ENCODE data around the gene NFS1. TPM values are rescaled to one million over a fixed set of nuclear protein-coding genes. Genes with fewer than 3 reads are reported as not detected.

The NFS1 gene
- total and polyA plus RNA-seq, 4 donors: 30.1 to 55.2 (median 46.1) TPM

DNA sequence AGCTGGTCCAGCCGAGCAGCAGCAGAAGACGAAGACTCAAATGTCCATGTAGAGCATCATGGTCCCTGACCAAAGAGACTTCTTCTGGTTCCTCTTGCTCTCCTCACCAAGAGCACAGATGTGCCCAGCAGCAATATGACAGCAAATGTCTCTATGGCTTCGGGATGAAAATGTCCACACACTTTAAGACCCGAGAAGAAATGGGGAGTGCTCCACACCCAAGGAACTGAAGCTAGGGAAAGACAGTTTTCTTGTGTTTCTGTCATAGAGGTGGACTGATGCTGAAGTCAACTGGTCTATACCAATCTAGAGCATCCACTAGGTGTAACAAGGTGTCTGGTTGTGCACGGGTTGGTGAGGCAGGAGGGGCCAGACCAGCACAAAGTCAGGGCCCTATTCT lies 29.9 kb downstream of the NFS1 start:
- no peaks in the 10 kb centered on the region for H3K9me3 ChIP-seq (ENCODE audit: control insufficient read depth in 4 of 4, low read length in 3 of 4)
- no peak overlapping the region for H3K27ac ChIP-seq (ENCODE audit: low read depth in 1 of 2, low read length in 2 of 2)
- TF ChIP-seq SP1 (IDR thresholded peaks at IDR 0.05) (no peak), FOXA1 (IDR thresholded peaks at IDR 0.05) (no peak), YY1 (IDR thresholded peaks at IDR 0.05) (no peak), RAD21 (IDR thresholded peaks at IDR 0.05) (no peak), HNF4A (conservative IDR thresholded peaks at IDR 0.05) (no peak), MAX (IDR thresholded peaks at IDR 0.05) (no peak), TAF1 (conservative IDR thresholded peaks at IDR 0.05) (no peak), EGR1 (IDR thresholded peaks at IDR 0.05; ENCODE audit: low read depth in 2 of 2) (no peak), RXRA (IDR thresholded peaks at IDR 0.05) (no peak)
- TF ChIP-seq, protein P1, sequence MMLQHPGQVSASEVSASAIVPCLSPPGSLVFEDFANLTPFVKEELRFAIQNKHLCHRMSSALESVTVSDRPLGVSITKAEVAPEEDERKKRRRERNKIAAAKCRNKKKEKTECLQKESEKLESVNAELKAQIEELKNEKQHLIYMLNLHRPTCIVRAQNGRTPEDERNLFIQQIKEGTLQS (IDR thresholded peaks at IDR 0.05): no peak
- TF ChIP-seq, protein P2, sequence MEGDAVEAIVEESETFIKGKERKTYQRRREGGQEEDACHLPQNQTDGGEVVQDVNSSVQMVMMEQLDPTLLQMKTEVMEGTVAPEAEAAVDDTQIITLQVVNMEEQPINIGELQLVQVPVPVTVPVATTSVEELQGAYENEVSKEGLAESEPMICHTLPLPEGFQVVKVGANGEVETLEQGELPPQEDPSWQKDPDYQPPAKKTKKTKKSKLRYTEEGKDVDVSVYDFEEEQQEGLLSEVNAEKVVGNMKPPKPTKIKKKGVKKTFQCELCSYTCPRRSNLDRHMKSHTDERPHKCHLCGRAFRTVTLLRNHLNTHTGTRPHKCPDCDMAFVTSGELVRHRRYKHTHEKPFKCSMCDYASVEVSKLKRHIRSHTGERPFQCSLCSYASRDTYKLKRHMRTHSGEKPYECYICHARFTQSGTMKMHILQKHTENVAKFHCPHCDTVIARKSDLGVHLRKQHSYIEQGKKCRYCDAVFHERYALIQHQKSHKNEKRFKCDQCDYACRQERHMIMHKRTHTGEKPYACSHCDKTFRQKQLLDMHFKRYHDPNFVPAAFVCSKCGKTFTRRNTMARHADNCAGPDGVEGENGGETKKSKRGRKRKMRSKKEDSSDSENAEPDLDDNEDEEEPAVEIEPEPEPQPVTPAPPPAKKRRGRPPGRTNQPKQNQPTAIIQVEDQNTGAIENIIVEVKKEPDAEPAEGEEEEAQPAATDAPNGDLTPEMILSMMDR (IDR thresholded peaks at IDR 0.05; ENCODE audit: low read depth, low read length, missing input control): no peak
- TF ChIP-seq, protein P3, sequence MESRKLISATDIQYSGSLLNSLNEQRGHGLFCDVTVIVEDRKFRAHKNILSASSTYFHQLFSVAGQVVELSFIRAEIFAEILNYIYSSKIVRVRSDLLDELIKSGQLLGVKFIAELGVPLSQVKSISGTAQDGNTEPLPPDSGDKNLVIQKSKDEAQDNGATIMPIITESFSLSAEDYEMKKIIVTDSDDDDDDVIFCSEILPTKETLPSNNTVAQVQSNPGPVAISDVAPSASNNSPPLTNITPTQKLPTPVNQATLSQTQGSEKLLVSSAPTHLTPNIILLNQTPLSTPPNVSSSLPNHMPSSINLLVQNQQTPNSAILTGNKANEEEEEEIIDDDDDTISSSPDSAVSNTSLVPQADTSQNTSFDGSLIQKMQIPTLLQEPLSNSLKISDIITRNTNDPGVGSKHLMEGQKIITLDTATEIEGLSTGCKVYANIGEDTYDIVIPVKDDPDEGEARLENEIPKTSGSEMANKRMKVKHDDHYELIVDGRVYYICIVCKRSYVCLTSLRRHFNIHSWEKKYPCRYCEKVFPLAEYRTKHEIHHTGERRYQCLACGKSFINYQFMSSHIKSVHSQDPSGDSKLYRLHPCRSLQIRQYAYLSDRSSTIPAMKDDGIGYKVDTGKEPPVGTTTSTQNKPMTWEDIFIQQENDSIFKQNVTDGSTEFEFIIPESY (IDR thresholded peaks at IDR 0.05): no peak
- H3K4me3 ChIP-seq (ENCODE audit: low read depth in 1 of 3, low read length in 3 of 3): no peak overlapping the region
- WGBS: 97% methylated on average over 5 of the region's 5 CpGs
- H3K9ac ChIP-seq (ENCODE audit: low read depth in 1 of 2, low read length in 2 of 2): no peak overlapping the region
- DNase-seq (ENCODE audit: low spot score): no peak
- no peaks in the 10 kb centered on the region for H3K4me1 ChIP-seq (ENCODE audit: control insufficient read depth in 4 of 4, insufficient read depth in 4 of 4, low read length in 3 of 4)
- H3K27me3 ChIP-seq (ENCODE audit: control insufficient read depth in 4 of 4, insufficient read depth in 4 of 4, low read length in 3 of 4): no peaks in the 10 kb centered on the region
- H3K36me3 ChIP-seq (ENCODE audit: control insufficient read depth in 4 of 4, insufficient read depth in 3 of 4, low read depth in 1 of 4, low read length in 3 of 4): peaks cover 7 to 46% (median 37%) of the 10 kb centered on the region in 4 donors

DNA sequence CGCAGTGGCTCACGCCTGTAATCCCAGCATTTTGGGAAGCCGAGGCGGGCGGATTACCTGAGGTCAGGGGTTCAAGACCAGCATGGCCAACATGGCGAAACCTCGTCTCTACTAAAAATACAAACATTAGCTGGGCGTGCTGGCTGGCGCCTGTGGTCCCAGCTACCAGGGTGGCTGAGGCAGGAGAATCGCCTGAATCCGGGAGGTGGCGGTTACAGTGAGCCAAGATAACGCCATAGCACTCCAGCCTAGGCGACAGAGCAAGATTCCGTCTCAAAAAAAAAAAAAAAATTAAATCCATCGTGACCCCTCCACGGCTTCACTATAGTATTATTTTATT lies 33.2 kb downstream of the NFS1 start:
- no peaks in the 10 kb centered on the region for H3K27me3 ChIP-seq (ENCODE audit: control insufficient read depth in 4 of 4, insufficient read depth in 4 of 4, low read length in 3 of 4)
- 97% methylated on average over 17 of the region's 17 CpGs for WGBS
- H3K4me3 ChIP-seq (ENCODE audit: low read depth in 1 of 3, low read length in 3 of 3): no peak overlapping the region
- TF ChIP-seq HNF4G (IDR thresholded peaks at IDR 0.05) (no peak), RAD21 (IDR thresholded peaks at IDR 0.05) (no peak), HNF4A (conservative IDR thresholded peaks at IDR 0.05) (no peak), JUND (IDR thresholded peaks at IDR 0.05) (no peak), NR2F2 (IDR thresholded peaks at IDR 0.05) (no peak), MAX (IDR thresholded peaks at IDR 0.05) (no peak), FOXA2 (IDR thresholded peaks at IDR 0.05) (no peak), YY1 (IDR thresholded peaks at IDR 0.05) (no peak), RXRA (IDR thresholded peaks at IDR 0.05) (no peak)
- TF ChIP-seq, protein P1 (IDR thresholded peaks at IDR 0.05): no peak
- TF ChIP-seq, protein P4, sequence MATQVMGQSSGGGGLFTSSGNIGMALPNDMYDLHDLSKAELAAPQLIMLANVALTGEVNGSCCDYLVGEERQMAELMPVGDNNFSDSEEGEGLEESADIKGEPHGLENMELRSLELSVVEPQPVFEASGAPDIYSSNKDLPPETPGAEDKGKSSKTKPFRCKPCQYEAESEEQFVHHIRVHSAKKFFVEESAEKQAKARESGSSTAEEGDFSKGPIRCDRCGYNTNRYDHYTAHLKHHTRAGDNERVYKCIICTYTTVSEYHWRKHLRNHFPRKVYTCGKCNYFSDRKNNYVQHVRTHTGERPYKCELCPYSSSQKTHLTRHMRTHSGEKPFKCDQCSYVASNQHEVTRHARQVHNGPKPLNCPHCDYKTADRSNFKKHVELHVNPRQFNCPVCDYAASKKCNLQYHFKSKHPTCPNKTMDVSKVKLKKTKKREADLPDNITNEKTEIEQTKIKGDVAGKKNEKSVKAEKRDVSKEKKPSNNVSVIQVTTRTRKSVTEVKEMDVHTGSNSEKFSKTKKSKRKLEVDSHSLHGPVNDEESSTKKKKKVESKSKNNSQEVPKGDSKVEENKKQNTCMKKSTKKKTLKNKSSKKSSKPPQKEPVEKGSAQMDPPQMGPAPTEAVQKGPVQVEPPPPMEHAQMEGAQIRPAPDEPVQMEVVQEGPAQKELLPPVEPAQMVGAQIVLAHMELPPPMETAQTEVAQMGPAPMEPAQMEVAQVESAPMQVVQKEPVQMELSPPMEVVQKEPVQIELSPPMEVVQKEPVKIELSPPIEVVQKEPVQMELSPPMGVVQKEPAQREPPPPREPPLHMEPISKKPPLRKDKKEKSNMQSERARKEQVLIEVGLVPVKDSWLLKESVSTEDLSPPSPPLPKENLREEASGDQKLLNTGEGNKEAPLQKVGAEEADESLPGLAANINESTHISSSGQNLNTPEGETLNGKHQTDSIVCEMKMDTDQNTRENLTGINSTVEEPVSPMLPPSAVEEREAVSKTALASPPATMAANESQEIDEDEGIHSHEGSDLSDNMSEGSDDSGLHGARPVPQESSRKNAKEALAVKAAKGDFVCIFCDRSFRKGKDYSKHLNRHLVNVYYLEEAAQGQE (IDR thresholded peaks at IDR 0.05): no peak
- peaks cover 0 to 24% (median 22%) of the 10 kb centered on the region in 4 donors for H3K36me3 ChIP-seq (ENCODE audit: control insufficient read depth in 4 of 4, insufficient read depth in 3 of 4, low read depth in 1 of 4, low read length in 3 of 4)
- no peaks in the 10 kb centered on the region for H3K9me3 ChIP-seq (ENCODE audit: control insufficient read depth in 4 of 4, low read length in 3 of 4)
- peaks cover 4 to 30% (median 21%) of the 10 kb centered on the region in 4 donors for H3K4me1 ChIP-seq (ENCODE audit: control insufficient read depth in 4 of 4, insufficient read depth in 4 of 4, low read length in 3 of 4)
- no peak for DNase-seq (ENCODE audit: low spot score)
- no peak overlapping the region for H3K9ac ChIP-seq (ENCODE audit: low read depth in 1 of 2, low read length in 2 of 2)
- no peak overlapping the region for H3K27ac ChIP-seq (ENCODE audit: low read depth in 1 of 2, low read length in 2 of 2)

All from liver (tissue), 9 donors.